OCI-LY3 (cell line): ENCODE results near the gene GTF2IRD1.

Source experiments
- EZH2phosphoT487 ChIP-seq: fragments of 200-600 bp; shearing (Covaris generic); IDR thresholded peaks from 2 replicates; pipeline ENCODE4 v1.6.1; 2018; ENCODE audit warnings: antibody characterized with exemption, mixed run types, low read depth
- TF ChIP-seq, protein P1 (sequence below): fragments of 200-600, 300-600 bp; sonication (generic); IDR thresholded peaks from 2 replicates; pipeline ENCODE4 v1.5.1; 2014; ENCODE audit warnings: antibody characterized with exemption, low read length, low read depth

DNA sequence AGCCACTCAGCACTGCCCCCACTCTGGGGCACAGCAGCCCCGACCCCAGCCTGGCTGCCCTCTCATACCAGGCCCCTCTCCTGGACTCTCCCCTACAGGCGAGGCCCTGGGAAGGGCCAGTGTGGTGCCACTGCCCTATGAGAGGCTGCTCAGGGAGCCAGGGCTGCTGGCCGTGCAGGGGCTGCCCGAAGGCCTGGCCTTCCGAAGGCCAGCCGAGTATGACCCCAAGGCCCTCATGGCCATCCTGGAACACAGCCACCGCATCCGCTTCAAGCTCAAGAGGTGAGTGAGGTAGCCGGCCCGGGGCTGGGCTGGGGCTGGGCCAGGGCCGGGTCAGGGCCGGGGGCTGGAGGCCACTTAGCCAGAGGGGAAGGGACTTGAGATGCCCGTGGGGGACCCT, 64.3 kb downstream of the GTF2IRD1 start:
- TF ChIP-seq, protein P1, sequence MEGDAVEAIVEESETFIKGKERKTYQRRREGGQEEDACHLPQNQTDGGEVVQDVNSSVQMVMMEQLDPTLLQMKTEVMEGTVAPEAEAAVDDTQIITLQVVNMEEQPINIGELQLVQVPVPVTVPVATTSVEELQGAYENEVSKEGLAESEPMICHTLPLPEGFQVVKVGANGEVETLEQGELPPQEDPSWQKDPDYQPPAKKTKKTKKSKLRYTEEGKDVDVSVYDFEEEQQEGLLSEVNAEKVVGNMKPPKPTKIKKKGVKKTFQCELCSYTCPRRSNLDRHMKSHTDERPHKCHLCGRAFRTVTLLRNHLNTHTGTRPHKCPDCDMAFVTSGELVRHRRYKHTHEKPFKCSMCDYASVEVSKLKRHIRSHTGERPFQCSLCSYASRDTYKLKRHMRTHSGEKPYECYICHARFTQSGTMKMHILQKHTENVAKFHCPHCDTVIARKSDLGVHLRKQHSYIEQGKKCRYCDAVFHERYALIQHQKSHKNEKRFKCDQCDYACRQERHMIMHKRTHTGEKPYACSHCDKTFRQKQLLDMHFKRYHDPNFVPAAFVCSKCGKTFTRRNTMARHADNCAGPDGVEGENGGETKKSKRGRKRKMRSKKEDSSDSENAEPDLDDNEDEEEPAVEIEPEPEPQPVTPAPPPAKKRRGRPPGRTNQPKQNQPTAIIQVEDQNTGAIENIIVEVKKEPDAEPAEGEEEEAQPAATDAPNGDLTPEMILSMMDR = no peak
- TF ChIP-seq EZH2phosphoT487 = no peak
